Neural cell (in vitro differentiated cells): ENCODE measurements around the gene CDK6. TPM values are rescaled to one million over a fixed set of nuclear protein-coding genes. Genes with fewer than 3 reads are reported as not detected.
A peak's percentile ranks its signal among the peaks of the same experiment; 100 is the strongest.

Experiments used
- H2AFZ ChIP-seq: fragments of 200-600, 300-800 bp; sonication (generic), shearing (Covaris generic); 2 replicates; pipeline ENCODE4 v1.6.0; 2014; ENCODE audit warnings: low read depth, mild to moderate bottlenecking, antibody characterized with exemption, low read length, moderate library complexity
- H3F3A ChIP-seq: fragments of 200-600 bp; shearing (Covaris generic); 2 replicates; pipeline ENCODE4 v1.6.1; 2016; ENCODE audit warnings: mild to moderate bottlenecking, moderate library complexity, mixed read lengths, antibody characterized with exemption, low read length; ENCODE audit not compliant: insufficient read depth, poor library complexity, severe bottlenecking
- H3K27ac ChIP-seq: fragments of 200-600, 300-800 bp; sonication (generic), shearing (Covaris generic); 2 replicates; pipeline ENCODE4 v1.5.1; 2014; ENCODE audit warnings: mild to moderate bottlenecking, low read length, moderate library complexity
- H3K27me3 ChIP-seq: fragments of 300-800, 200-600 bp; sonication (generic), shearing (Covaris generic); 2 replicates; pipeline ENCODE4 v1.6.0; 2014; ENCODE audit warnings: mild to moderate bottlenecking, low read depth, low read length, moderate library complexity; ENCODE audit not compliant: insufficient read depth
- H3K36me3 ChIP-seq: fragments of 300-800, 200-600 bp; sonication (generic), shearing (Covaris generic); 2 replicates; pipeline ENCODE4 v1.5.1; 2014; ENCODE audit warnings: mild to moderate bottlenecking, antibody characterized with exemption, low read length, moderate library complexity; ENCODE audit not compliant: insufficient read depth
- H3K4me2 ChIP-seq: fragments of 300-800, 200-600 bp; sonication (generic), shearing (Covaris generic); 2 replicates; pipeline ENCODE4 v1.6.0; 2014; ENCODE audit warnings: mild to moderate bottlenecking, low read length
- H3K4me3 ChIP-seq: fragments of 300-800, 200-600 bp; sonication (generic), shearing (Covaris generic); 2 replicates; pipeline ENCODE4 v1.5.1; 2014; ENCODE audit warnings: mild to moderate bottlenecking, low read length, moderate library complexity
- H3K79me2 ChIP-seq: fragments of 200-600 bp; shearing (Covaris generic); replicated peaks from 2 replicates; pipeline ENCODE4 v1.6.0; 2014; ENCODE audit warnings: mild to moderate bottlenecking, low read length, moderate library complexity; ENCODE audit not compliant: insufficient read depth
- H3K9ac ChIP-seq: fragments of 300-800, 200-600 bp; sonication (generic), shearing (Covaris generic); 2 replicates; pipeline ENCODE4 v1.6.1; 2016; ENCODE audit warnings: mild to moderate bottlenecking, low read length, mixed read lengths
- H3K9me2 ChIP-seq: fragments of 200-600 bp; shearing (Covaris generic); 2 replicates; pipeline ENCODE4 v1.6.1; 2016; ENCODE audit warnings: mild to moderate bottlenecking, low read length, mixed read lengths; ENCODE audit not compliant: insufficient read depth
- H3K9me3 ChIP-seq: fragments of 200-600, 300-800 bp; sonication (generic), shearing (Covaris generic); 2 replicates; pipeline ENCODE4 v1.6.1; 2016; ENCODE audit warnings: mild to moderate bottlenecking, mixed run types, low read length, moderate library complexity, mixed read lengths
- H4K20me1 ChIP-seq: fragments of 200-600 bp; shearing (Covaris generic); 2 replicates; pipeline ENCODE4 v1.6.1; 2016; ENCODE audit warnings: mild to moderate bottlenecking, mixed run types; ENCODE audit not compliant: insufficient read depth
- EP300 ChIP-seq: fragments of 450-650 bp; conservative IDR thresholded peaks from 2 replicates; pipeline ENCODE4 v1.6.1; 2014; ENCODE audit warnings: antibody characterized with exemption, mild to moderate bottlenecking, moderate library complexity; ENCODE audit not compliant: poor library complexity, severe bottlenecking
- EZH2 ChIP-seq: fragments of 200-600, 300-800 bp; shearing (Covaris generic), sonication (generic); IDR thresholded peaks from 2 replicates; pipeline ENCODE4 v1.6.1; 2014; ENCODE audit warnings: antibody characterized with exemption, low read length, borderline replicate concordance, mild to moderate bottlenecking; ENCODE audit not compliant: insufficient read depth, poor library complexity, severe bottlenecking
- MXI1 ChIP-seq: fragments of 450-650 bp; conservative IDR thresholded peaks from 2 replicates; pipeline ENCODE4 v1.6.1; 2014; ENCODE audit warnings: antibody characterized with exemption, mild to moderate bottlenecking; ENCODE audit not compliant: poor library complexity, severe bottlenecking
- POLR2AphosphoS5 ChIP-seq: IDR thresholded peaks from 2 replicates; pipeline ENCODE4 v1.6.1; 2012
- RAD21 ChIP-seq: fragments of 450-650 bp; conservative IDR thresholded peaks from 2 replicates; pipeline ENCODE4 v1.6.1; 2014; ENCODE audit warnings: antibody characterized with exemption, mild to moderate bottlenecking, moderate library complexity
- SMC3 ChIP-seq: fragments of 450-650 bp; conservative IDR thresholded peaks from 2 replicates; pipeline ENCODE4 v1.6.1; 2014; ENCODE audit warnings: antibody characterized with exemption, mild to moderate bottlenecking, moderate library complexity; ENCODE audit not compliant: poor library complexity
- TAF1 ChIP-seq: IDR thresholded peaks from 2 replicates; pipeline ENCODE4 v1.6.1; 2012; ENCODE audit warnings: low read depth
- polyA plus RNA-seq: library from polyadenylated mRNA; depleted of rRNA; stranded (reverse); fragments of >200 nt; gene quantifications from 2 replicates; pipeline ENCODE4 v1.2.3, GENCODE V29; 2014
- TF ChIP-seq, protein P1 (sequence below): fragments of 450-650 bp; IDR thresholded peaks from 2 replicates; pipeline ENCODE4 v1.5.1; 2014; ENCODE audit warnings: antibody characterized with exemption, mild to moderate bottlenecking, moderate library complexity; ENCODE audit not compliant: poor library complexity, severe bottlenecking
- TF ChIP-seq, protein P2 (sequence below): IDR thresholded peaks from 2 replicates; pipeline ENCODE4 v1.6.1; 2012; ENCODE audit warnings: borderline replicate concordance

Gene CDK6
- polyA plus RNA-seq, 1 donor from 2014 or later = 4.1 TPM

DNA sequence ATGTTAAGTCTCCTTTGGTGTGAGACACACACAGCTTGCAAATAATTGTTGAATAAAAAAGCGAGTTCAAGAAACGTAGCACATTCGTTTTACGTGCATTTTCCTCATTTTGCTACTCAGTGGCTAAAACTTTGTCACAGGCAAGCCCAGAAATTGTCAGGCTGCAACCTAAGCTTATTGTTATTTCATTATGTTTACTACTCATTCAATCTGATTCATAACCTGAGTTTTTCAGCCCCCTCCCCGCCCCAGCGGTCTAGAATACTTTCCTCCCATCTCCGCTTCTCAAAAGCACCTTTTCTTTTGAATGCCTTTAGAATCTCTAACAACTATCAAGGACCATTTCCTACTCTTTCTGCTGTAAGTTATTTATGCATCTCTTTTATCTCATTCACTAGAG, 247.3 kb downstream of the CDK6 start:
- Histone ChIP-seq H3K4me3 (peak overlapping the region; percentile 87), H3K79me2 (peaks cover 54% of the 10 kb centered on the region), H3K4me2 (peak overlapping the region; percentile 88), H3K27me3 (peaks cover 10% of the 10 kb centered on the region), H3K9me2 (no peaks in the 10 kb centered on the region), H4K20me1 (no peaks in the 10 kb centered on the region), H3K9me3 (no peaks in the 10 kb centered on the region), H3K36me3 (no peaks in the 10 kb centered on the region), H2AFZ (peak overlapping the region; percentile 86), H3K9ac (peak overlapping the region; percentile 89), H3F3A (no peaks in the 10 kb centered on the region), H3K27ac (peak overlapping the region; percentile 93)
- no peak for TF ChIP-seq EZH2
- TF ChIP-seq, protein P1, sequence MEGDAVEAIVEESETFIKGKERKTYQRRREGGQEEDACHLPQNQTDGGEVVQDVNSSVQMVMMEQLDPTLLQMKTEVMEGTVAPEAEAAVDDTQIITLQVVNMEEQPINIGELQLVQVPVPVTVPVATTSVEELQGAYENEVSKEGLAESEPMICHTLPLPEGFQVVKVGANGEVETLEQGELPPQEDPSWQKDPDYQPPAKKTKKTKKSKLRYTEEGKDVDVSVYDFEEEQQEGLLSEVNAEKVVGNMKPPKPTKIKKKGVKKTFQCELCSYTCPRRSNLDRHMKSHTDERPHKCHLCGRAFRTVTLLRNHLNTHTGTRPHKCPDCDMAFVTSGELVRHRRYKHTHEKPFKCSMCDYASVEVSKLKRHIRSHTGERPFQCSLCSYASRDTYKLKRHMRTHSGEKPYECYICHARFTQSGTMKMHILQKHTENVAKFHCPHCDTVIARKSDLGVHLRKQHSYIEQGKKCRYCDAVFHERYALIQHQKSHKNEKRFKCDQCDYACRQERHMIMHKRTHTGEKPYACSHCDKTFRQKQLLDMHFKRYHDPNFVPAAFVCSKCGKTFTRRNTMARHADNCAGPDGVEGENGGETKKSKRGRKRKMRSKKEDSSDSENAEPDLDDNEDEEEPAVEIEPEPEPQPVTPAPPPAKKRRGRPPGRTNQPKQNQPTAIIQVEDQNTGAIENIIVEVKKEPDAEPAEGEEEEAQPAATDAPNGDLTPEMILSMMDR = no peak

DNA sequence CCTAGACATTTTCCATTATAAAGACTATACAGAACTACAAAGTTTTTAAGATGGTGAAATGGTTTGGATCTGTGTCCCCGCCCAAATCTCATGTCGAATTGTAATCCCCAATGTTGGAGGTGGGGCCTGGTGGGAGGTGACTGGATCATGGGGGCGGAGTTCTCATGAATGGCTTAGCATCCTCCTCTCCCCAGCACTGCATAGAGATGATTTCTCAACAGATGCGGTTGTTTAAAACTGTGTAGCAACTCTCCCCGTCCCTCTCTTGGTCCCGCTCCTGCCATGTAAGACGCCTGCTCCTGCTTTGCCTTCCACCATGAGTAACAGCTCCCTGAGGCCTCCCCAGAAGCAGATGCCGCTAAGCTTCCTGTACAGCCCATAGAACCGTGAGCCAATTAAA, 247.8 kb downstream of the CDK6 start:
- H3K27me3 ChIP-seq = peaks cover 10% of the 10 kb centered on the region
- peak overlapping the region; percentile 88 for H3K4me2 ChIP-seq
- no peak overlapping the region for H2AFZ ChIP-seq
- H4K20me1 ChIP-seq = no peaks in the 10 kb centered on the region
- no peaks in the 10 kb centered on the region for H3K9me2 ChIP-seq
- H3K27ac ChIP-seq = no peak overlapping the region
- no peak for TF ChIP-seq POLR2AphosphoS5
- TF ChIP-seq TAF1 = no peak
- no peak for TF ChIP-seq EP300
- TF ChIP-seq, protein P2, sequence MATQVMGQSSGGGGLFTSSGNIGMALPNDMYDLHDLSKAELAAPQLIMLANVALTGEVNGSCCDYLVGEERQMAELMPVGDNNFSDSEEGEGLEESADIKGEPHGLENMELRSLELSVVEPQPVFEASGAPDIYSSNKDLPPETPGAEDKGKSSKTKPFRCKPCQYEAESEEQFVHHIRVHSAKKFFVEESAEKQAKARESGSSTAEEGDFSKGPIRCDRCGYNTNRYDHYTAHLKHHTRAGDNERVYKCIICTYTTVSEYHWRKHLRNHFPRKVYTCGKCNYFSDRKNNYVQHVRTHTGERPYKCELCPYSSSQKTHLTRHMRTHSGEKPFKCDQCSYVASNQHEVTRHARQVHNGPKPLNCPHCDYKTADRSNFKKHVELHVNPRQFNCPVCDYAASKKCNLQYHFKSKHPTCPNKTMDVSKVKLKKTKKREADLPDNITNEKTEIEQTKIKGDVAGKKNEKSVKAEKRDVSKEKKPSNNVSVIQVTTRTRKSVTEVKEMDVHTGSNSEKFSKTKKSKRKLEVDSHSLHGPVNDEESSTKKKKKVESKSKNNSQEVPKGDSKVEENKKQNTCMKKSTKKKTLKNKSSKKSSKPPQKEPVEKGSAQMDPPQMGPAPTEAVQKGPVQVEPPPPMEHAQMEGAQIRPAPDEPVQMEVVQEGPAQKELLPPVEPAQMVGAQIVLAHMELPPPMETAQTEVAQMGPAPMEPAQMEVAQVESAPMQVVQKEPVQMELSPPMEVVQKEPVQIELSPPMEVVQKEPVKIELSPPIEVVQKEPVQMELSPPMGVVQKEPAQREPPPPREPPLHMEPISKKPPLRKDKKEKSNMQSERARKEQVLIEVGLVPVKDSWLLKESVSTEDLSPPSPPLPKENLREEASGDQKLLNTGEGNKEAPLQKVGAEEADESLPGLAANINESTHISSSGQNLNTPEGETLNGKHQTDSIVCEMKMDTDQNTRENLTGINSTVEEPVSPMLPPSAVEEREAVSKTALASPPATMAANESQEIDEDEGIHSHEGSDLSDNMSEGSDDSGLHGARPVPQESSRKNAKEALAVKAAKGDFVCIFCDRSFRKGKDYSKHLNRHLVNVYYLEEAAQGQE = no peak
- TF ChIP-seq SMC3 = no peak
- TF ChIP-seq, protein P1 = no peak
- no peak for TF ChIP-seq RAD21
- no peak for TF ChIP-seq MXI1
- no peak for TF ChIP-seq EZH2
- peak overlapping the region; percentile 89 for H3K9ac ChIP-seq
- no peaks in the 10 kb centered on the region for H3F3A ChIP-seq
- H3K4me3 ChIP-seq = peak overlapping the region; percentile 87
- H3K79me2 ChIP-seq = peaks cover 57% of the 10 kb centered on the region
- H3K36me3 ChIP-seq = no peaks in the 10 kb centered on the region
- no peaks in the 10 kb centered on the region for H3K9me3 ChIP-seq
